ENCODE measurements around the gene TESK2. TPM values are rescaled to one million over a fixed set of nuclear protein-coding genes. Genes with fewer than 3 reads are reported as not detected.

TESK2 gene
- total and polyA plus RNA-seq, 2 of the 8 experiments (the other 6 are each of a cell fraction or from before 2014, with no cell fraction given): 10.8 to 12.6 TPM

DNA sequence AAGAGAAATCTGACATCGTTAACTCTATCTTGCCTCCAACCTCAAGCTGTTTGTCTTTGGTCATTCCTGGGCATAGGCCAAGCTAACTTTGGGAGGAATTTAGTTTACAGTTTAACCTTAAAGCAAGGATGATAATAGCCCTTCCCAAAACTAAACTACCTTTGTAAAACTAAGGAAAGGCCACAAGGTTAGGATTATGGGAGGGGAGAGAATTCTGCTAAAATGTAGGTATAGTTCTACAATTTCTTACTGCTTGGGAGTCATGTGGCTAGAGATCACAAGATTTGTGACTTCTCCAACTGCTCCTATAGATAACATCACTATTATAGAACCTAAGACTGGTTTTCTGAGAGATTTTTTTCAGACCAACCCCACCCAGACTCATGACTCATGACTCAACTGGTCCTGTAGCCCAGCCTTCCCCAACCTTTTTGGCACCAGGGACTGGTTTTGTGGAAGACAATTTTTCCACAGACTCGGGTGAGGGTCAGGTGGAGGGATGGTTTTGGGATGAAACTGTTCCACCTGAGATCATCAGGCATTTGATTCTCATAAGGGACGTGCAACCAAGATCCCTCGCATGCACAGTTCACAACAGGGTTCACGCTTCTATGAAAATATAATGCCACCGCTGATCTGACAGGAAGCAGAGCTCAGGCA is 80.0 kb downstream of the TESK2 start:
- POLR2A ChIA-PET (ENCODE audit: partially characterized antibody): interaction anchor here (1.1 to 1.6 kb wide), 3 partner anchors 18 to 82 kb away, joined by 3 to 4 read pairs (median 3); no protein-coding TSS in a partner anchor
- H2AFZ ChIP-seq (ENCODE audit: low read length): no peak overlapping the region
- TF ChIP-seq ZNF274 (IDR thresholded peaks at IDR 0.05; ENCODE audit: borderline replicate concordance, extremely low read depth, low read length) (no peak), TAF1 (IDR thresholded peaks at IDR 0.05; ENCODE audit: low read depth, low read length) (no peak), ASH2L (IDR thresholded peaks at IDR 0.05; ENCODE audit: low read length) (no peak), HDAC2 (IDR thresholded peaks at IDR 0.05; ENCODE audit: borderline replicate concordance in 1 of 2, low read depth in 2 of 2, low read length in 2 of 2) (no peak), BCL11A (IDR thresholded peaks at IDR 0.05; ENCODE audit: low read depth in 2 of 2, low read length in 2 of 2) (no peak), MAFK (IDR thresholded peaks at IDR 0.05; ENCODE audit: low read depth, low read length) (no peak), NRF1 (IDR thresholded peaks at IDR 0.05; ENCODE audit: low read depth, low read length) (no peak)
- H3K27ac ChIP-seq (ENCODE audit: low read depth, low read length): no peak overlapping the region
- no peaks in the 10 kb centered on the region for H3K4me1 ChIP-seq (replicated peaks in 1 of 4; ENCODE audit: control insufficient read depth in 3 of 4, insufficient read depth in 4 of 4, low read length in 3 of 4)
- H3K9me3 ChIP-seq (ENCODE audit: insufficient read depth in 2 of 2, low read depth in 1 of 2, low read length in 1 of 2): no peaks in the 10 kb centered on the region
- no peak overlapping the region for H4K91ac ChIP-seq (replicated peaks; ENCODE audit: insufficient read length, low read length)
- no peak overlapping the region for H3K14ac ChIP-seq (ENCODE audit: insufficient read length)
- CTCF ChIA-PET (ENCODE audit: partially characterized antibody): interaction anchor here (0.7 to 1.8 kb wide), 5 partner anchors 16 to 69 kb away, joined by 3 read pairs; no protein-coding TSS in a partner anchor
- H3K23me2 ChIP-seq (ENCODE audit: low read depth, low read length): peaks cover 2% of the 10 kb centered on the region; the same call in 1 of the 2 replicates
- 98% methylated on average over 6 of the region's 6 CpGs; no CpG with 5 or more reads in 1 of the 2 experiments for WGBS, 2 experiments (ENCODE audit: extremely low coverage in 1 of 2, insufficient coverage in 1 of 2, insufficient read length in 1 of 2, insufficient replicate concordance in 2 of 2, low coverage in 1 of 2, low lambda C conversion rate in 2 of 2, missing lambda C conversion rate in 1 of 2)
- H2BK15ac ChIP-seq (ENCODE audit: low read length): no peak overlapping the region
- no peaks in the 10 kb centered on the region for H3K79me2 ChIP-seq (ENCODE audit: control insufficient read depth in 1 of 2, insufficient read depth in 2 of 2, low read length in 2 of 2)
- H3K18ac ChIP-seq (ENCODE audit: extremely low read depth, low read length): no peak overlapping the region
- H2BK12ac ChIP-seq (ENCODE audit: low read depth, low read length): no peak overlapping the region
- H2AK5ac ChIP-seq (ENCODE audit: low read depth, low read length): no peak overlapping the region
- H3K23ac ChIP-seq (ENCODE audit: insufficient read length): no peak overlapping the region
- H4K20me1 ChIP-seq (replicated peaks in 1 of 2; ENCODE audit: control insufficient read depth in 1 of 2, insufficient read depth in 2 of 2, low read length in 2 of 2): no peaks in the 10 kb centered on the region
- no peak overlapping the region for H2BK20ac ChIP-seq (ENCODE audit: low read length)
- FAIRE-seq (no peak), DNase-seq (ENCODE audit: low read depth in 1 of 2, low spot score in 2 of 2) (no peak)
- no peak overlapping the region for H2BK5ac ChIP-seq (ENCODE audit: low read depth, low read length)
- H2BK120ac ChIP-seq (replicated peaks; ENCODE audit: low read depth, low read length): no peak overlapping the region
- H3K4me2 ChIP-seq (ENCODE audit: insufficient read depth in 1 of 2, low read depth in 2 of 2, low read length in 2 of 2): no peak overlapping the region
- no peaks in the 10 kb centered on the region for H3K36me3 ChIP-seq (ENCODE audit: control insufficient read depth in 2 of 4, insufficient read depth in 4 of 4, low read length in 3 of 4)
- H3K27me3 ChIP-seq (replicated peaks in 1 of 4; ENCODE audit: control insufficient read depth in 3 of 4, extremely low read depth in 1 of 4, insufficient read depth in 3 of 4, low read length in 3 of 4): no peaks in the 10 kb centered on the region
- H3K9ac ChIP-seq (replicated peaks in 1 of 4; ENCODE audit: extremely low read depth in 1 of 4, low read depth in 3 of 4, low read length in 3 of 4): no peak overlapping the region
- H4K5ac ChIP-seq (ENCODE audit: insufficient read length, low read depth, low read length): no peak overlapping the region
- H3K56ac ChIP-seq (replicated peaks; ENCODE audit: insufficient read length, low read depth, low read length): no peak overlapping the region
- H4K8ac ChIP-seq (ENCODE audit: extremely low read depth, insufficient read depth, low read length): no peak overlapping the region; the same call in 1 of the 2 replicates
- no peak overlapping the region for H3K4me3 ChIP-seq (ENCODE audit: extremely low read depth in 1 of 4, insufficient read depth in 2 of 4, low read depth in 3 of 4, low read length in 4 of 4)
- H3K79me1 ChIP-seq (ENCODE audit: low read depth, low read length): no peaks in the 10 kb centered on the region
- H3K4ac ChIP-seq (replicated peaks; ENCODE audit: insufficient read length, low read depth, low read length): no peak overlapping the region
